HepG2 (cell line): ENCODE results near the gene BCL2L2. TPM values are rescaled to one million over a fixed set of nuclear protein-coding genes. Genes with fewer than 3 reads are reported as not detected.

Experiments
- ARID4A ChIP-seq: sonication (generic); formaldehyde crosslinking; IDR thresholded peaks from 2 replicates; pipeline ENCODE4 v1.5.0; 2020; ENCODE audit warnings: mild to moderate bottlenecking, missing genetic modification reagents, borderline replicate concordance
- EZH2 ChIP-seq: conservative IDR thresholded peaks from 2 replicates; pipeline ENCODE4 v1.6.1; 2012; ENCODE audit warnings: mild to moderate bottlenecking, low read depth, low read length, moderate library complexity
- HNF4A ChIP-seq: sonication (generic); formaldehyde crosslinking; IDR thresholded peaks from 2 replicates; pipeline ENCODE4 v1.4.0; 2020; ENCODE audit warnings: missing genetic modification reagents
- KLF12 ChIP-seq: sonication (generic); formaldehyde crosslinking; IDR thresholded peaks from 2 replicates; pipeline ENCODE4 v1.4.0; 2020; ENCODE audit warnings: missing genetic modification reagents, borderline replicate concordance
- PRMT3 ChIP-seq: sonication (generic); formaldehyde crosslinking; IDR thresholded peaks from 2 replicates; pipeline ENCODE4 v1.8.1; 2022; ENCODE audit warnings: low read depth, mild to moderate bottlenecking, moderate library complexity, missing genetic modification reagents, borderline replicate concordance
- RFXAP ChIP-seq: sonication (generic); formaldehyde crosslinking; IDR thresholded peaks from 2 replicates; pipeline ENCODE4 v1.4.0; 2020; ENCODE audit warnings: missing genetic modification reagents, borderline replicate concordance
- RXRB ChIP-seq: IDR thresholded peaks from 2 replicates; pipeline ENCODE4 v1.6.1; 2016; ENCODE audit warnings: borderline replicate concordance, missing genetic modification reagents, missing compliant biosample characterization
- TBX2 ChIP-seq: sonication (generic); formaldehyde crosslinking; IDR thresholded peaks from 2 replicates; pipeline ENCODE4 v1.5.0; 2020; ENCODE audit warnings: missing genetic modification reagents, mild to moderate bottlenecking, borderline replicate concordance
- ZBTB7A ChIP-seq: sonication (generic); formaldehyde crosslinking; IDR thresholded peaks from 2 replicates; pipeline ENCODE4 v1.8.0; 2022; ENCODE audit warnings: mild to moderate bottlenecking, missing genetic modification reagents
- ZMYM4 ChIP-seq: sonication (generic); formaldehyde crosslinking; IDR thresholded peaks from 2 replicates; pipeline ENCODE4 v1.8.1; 2023; ENCODE audit warnings: mild to moderate bottlenecking, missing genetic modification reagents
- ZNF224 ChIP-seq: sonication (generic); formaldehyde crosslinking; IDR thresholded peaks from 2 replicates; pipeline ENCODE4 v1.5.0; 2020; ENCODE audit warnings: mild to moderate bottlenecking, missing genetic modification reagents
- ZNF460 ChIP-seq: sonication (generic); formaldehyde crosslinking; IDR thresholded peaks from 2 replicates; pipeline ENCODE4 v1.5.1; 2020; ENCODE audit warnings: missing genetic modification reagents, mild to moderate bottlenecking, borderline replicate concordance
- ZNF558 ChIP-seq: sonication (generic); formaldehyde crosslinking; IDR thresholded peaks from 2 replicates; pipeline ENCODE4 v1.9.0; 2022; ENCODE audit warnings: mild to moderate bottlenecking, missing genetic modification reagents, borderline replicate concordance
- ZNF572 ChIP-seq: sonication (generic); formaldehyde crosslinking; IDR thresholded peaks from 2 replicates; pipeline ENCODE4 v1.5.1; 2020; ENCODE audit warnings: mild to moderate bottlenecking, missing genetic modification reagents
- ZNF577 ChIP-seq: sonication (generic); formaldehyde crosslinking; IDR thresholded peaks from 2 replicates; pipeline ENCODE4 v1.4.0; 2020; ENCODE audit warnings: mild to moderate bottlenecking, low read depth, missing genetic modification reagents, borderline replicate concordance
- ZNF879 ChIP-seq: sonication (generic); formaldehyde crosslinking; IDR thresholded peaks from 2 replicates; pipeline ENCODE4 v1.8.1; 2023; ENCODE audit warnings: missing genetic modification reagents
- polyA plus RNA-seq, 8 experiments: library from polyadenylated mRNA; depleted of rRNA in 3 of 8; stranded (reverse) in 7 of 8; unstranded in 1 of 8; fragments of >200 nt; fragmentation: Illumina TruSeq in 4 of 8; extraction: Trizol in 4 of 8; gene quantifications; 2 replicates each; pipeline versions ENCODE4 v1.2.1 to v1.2.3, GENCODE V29; 2011 to 2016; ENCODE audit warnings: low read depth in 4 of 8, missing spikeins in 1 of 8, mixed read lengths in 1 of 8; ENCODE audit not compliant: insufficient read depth in 1 of 8
- total RNA-seq, 5 experiments: library from RNA; depleted of rRNA; stranded (reverse); fragments of >200 nt; fragmentation: Illumina TruSeq; extraction: Trizol; gene quantifications; 2 replicates each; pipeline ENCODE4 v1.2.3, GENCODE V29; 2016; ENCODE audit warnings: low read depth in 1 of 5
- TF ChIP-seq, protein P1 (sequence below): sonication (generic); formaldehyde crosslinking; IDR thresholded peaks from 2 replicates; pipeline ENCODE4 v1.4.0; 2020; ENCODE audit warnings: missing genetic modification reagents, low read depth, mild to moderate bottlenecking, borderline replicate concordance
- TF ChIP-seq, protein P2 (sequence below), 2 experiments: sonication (generic) in 1 of 2; formaldehyde crosslinking in 1 of 2; IDR thresholded peaks; 2 replicates each; pipeline versions ENCODE4 v1.4.0 to v1.6.1; 2016 to 2020; ENCODE audit warnings: borderline replicate concordance in 1 of 2, low read depth in 1 of 2, mild to moderate bottlenecking in 1 of 2, missing genetic modification reagents in 1 of 2

BCL2L2 gene
- total and polyA plus RNA-seq, 2 of the 13 experiments (the other 11 are each of a cell fraction or from before 2014, with no cell fraction given): 28.1 to 49.8 TPM

DNA sequence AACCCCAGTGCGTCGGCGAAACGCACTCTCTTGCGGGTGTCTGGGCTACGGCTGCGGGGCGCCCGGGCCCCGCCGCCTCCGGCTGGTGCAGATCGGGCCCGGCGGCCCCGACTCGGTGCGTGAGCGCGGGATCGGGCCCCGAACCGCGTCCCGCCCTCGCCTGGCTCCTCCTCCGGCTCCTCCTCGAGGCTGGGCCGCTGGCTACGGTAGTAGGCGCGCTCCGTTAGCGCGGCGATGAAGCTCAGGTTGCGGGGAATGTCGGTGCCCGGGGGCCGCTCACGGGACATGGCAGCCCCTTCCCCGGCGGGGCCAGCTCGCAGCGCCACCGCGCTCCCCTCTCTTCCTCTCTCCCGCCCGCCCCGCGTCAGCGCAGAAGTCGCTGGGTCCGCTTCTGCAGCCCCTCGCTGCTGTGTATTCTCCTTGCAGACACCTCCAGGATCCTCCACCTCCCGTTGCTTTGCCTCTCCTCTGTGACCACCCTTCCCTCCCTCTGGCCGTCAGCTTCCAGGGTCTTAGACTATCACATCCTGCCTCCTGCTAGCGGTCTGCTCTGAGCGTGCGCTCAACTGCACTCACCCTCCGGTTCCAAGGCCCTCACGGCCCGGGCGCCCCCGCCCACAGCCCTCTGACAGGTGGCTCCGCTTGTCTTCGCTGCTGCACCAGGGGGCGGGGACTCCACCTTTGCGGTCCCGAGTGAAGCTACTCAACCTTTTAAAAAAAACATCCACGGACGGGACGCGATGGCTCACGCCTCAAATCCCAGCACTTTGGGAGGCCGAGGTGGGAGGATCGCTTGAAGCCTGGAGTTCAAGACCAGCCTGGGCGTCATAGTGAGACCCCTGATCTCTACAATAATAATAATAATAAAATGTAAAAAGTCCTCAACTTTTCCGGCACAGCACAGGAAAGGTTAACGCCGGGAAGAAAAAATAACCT is 4.1 kb upstream of the BCL2L2 start, which contains the start of gene PPP1R3E (continued):
- TF ChIP-seq ZBTB7A (CRISPR knock-in tag): peak; percentile 60
- TF ChIP-seq, protein P1, sequence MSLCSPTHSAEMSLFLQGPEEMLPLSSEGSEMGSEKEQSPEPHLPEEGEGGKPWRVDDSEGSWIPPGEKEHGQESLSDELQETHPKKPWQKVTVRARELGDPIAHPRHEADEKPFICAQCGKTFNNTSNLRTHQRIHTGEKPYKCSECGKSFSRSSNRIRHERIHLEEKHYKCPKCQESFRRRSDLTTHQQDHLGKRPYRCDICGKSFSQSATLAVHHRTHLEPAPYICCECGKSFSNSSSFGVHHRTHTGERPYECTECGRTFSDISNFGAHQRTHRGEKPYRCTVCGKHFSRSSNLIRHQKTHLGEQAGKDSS (CRISPR knock-in tag): peak; percentile 60; the same call in 1 of the 2 replicates
- 0 out of 2 replicates have a peak, but pooled peaks have one; percentile 18 for TF ChIP-seq ZNF577 (CRISPR knock-in tag)
- no peak for TF ChIP-seq ZNF460 (CRISPR knock-in tag)
- no peak for TF ChIP-seq ARID4A (CRISPR knock-in tag)
- no peak for TF ChIP-seq ZNF572 (CRISPR knock-in tag)
- no peak for TF ChIP-seq ZMYM4 (CRISPR knock-in tag)
- TF ChIP-seq PRMT3: no peak
- TF ChIP-seq KLF12 (CRISPR knock-in tag): peak; percentile 58; the same call in 1 of the 2 replicates
- TF ChIP-seq ZNF224: peak; percentile 5; the same call in 1 of the 2 replicates
- TF ChIP-seq RFXAP (CRISPR knock-in tag): 0 out of 2 replicates have a peak, but pooled peaks have one; percentile 41
- no peak for TF ChIP-seq EZH2
- TF ChIP-seq, protein P2, sequence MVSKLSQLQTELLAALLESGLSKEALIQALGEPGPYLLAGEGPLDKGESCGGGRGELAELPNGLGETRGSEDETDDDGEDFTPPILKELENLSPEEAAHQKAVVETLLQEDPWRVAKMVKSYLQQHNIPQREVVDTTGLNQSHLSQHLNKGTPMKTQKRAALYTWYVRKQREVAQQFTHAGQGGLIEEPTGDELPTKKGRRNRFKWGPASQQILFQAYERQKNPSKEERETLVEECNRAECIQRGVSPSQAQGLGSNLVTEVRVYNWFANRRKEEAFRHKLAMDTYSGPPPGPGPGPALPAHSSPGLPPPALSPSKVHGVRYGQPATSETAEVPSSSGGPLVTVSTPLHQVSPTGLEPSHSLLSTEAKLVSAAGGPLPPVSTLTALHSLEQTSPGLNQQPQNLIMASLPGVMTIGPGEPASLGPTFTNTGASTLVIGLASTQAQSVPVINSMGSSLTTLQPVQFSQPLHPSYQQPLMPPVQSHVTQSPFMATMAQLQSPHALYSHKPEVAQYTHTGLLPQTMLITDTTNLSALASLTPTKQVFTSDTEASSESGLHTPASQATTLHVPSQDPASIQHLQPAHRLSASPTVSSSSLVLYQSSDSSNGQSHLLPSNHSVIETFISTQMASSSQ (IDR thresholded peaks at IDR 0.05; ENCODE audit: low read depth): no peak
- TF ChIP-seq, protein P2 (CRISPR knock-in tag; IDR thresholded peaks at IDR 0.05; ENCODE audit: borderline replicate concordance): peak; percentile 39; the same call in 1 of the 2 replicates
- peak; percentile 91 for TF ChIP-seq ZNF879 (CRISPR knock-in tag)
- TF ChIP-seq HNF4A (CRISPR knock-in tag): peak; percentile 26; the same call in 1 of the 2 replicates
- TF ChIP-seq RXRB: peak; percentile 74
- no peak for TF ChIP-seq ZNF558 (CRISPR knock-in tag)
- peak; percentile 77; the same call in 1 of the 2 replicates for TF ChIP-seq TBX2
